ENCODE data around the gene OR51F1.
"Not testable (repeated sequence)": the region's sequence is repeated elsewhere in the genome, so short reads cannot be mapped to it uniquely, and the experiment has no call there.

The OR51F1 gene

GRCh38 chr11:4740735-4741134, 29.0 kb downstream of the OR51F1 start:
- no peaks in the 10 kb centered on the region for H3K79me2 ChIP-seq (ENCODE audit: low read length)
- TF ChIP-seq EZH2 (optimal IDR thresholded peaks at IDR 0.05; ENCODE audit: low read depth, low read length) (no peak), EZH2phosphoT487 (IDR thresholded peaks at IDR 0.05; ENCODE audit: low read length) (no peak), CTCF (IDR thresholded peaks at IDR 0.05; ENCODE audit: low read length) (no peak)
- H3K27ac ChIP-seq (ENCODE audit: low read length): no peak overlapping the region
- H3K4me3 ChIP-seq (ENCODE audit: low read length): no peak overlapping the region
- no peaks in the 10 kb centered on the region for H3K36me3 ChIP-seq (replicated peaks; ENCODE audit: insufficient read depth, low read length)
- no peaks in the 10 kb centered on the region for H4K20me1 ChIP-seq (ENCODE audit: insufficient read depth, low read length)
- H3K4me1 ChIP-seq (ENCODE audit: low read length): no peaks in the 10 kb centered on the region
- H3K4me2 ChIP-seq (ENCODE audit: low read depth, low read length): no peak overlapping the region
- no peak for DNase-seq
- no peaks in the 10 kb centered on the region for H3F3A ChIP-seq (ENCODE audit: insufficient read depth, low read length)
- no peak overlapping the region for H3K9ac ChIP-seq (ENCODE audit: low read length)
- H3K27me3 ChIP-seq (replicated peaks; ENCODE audit: insufficient read depth, low read length): no peaks in the 10 kb centered on the region
- H2AFZ ChIP-seq (ENCODE audit: low read length): no peak overlapping the region
- no peaks in the 10 kb centered on the region for H3K9me3 ChIP-seq (replicated peaks; ENCODE audit: insufficient read depth, low read length)
- no peaks in the 10 kb centered on the region for H3K9me2 ChIP-seq (replicated peaks; ENCODE audit: insufficient read depth, low read length)

DNA sequence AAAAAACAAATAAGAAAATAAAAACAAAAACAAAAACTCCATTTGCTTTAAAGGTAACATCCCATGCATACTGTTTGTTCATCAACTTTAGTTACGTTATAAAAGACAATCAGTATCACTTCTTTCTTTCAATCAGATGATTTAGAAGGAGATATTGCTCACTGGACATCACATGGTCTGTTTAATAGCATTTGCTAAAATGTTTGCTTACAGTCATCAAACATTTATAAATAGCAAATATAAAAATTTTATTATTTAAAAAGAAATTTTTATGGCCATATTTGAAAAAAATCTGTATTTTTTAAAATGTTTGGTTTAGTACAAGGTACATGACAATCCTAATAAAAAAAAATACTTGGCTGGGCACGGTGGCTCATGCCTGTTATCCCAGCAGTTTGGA, 42.6 kb downstream of the OR51F1 start:
- H3K9ac ChIP-seq (ENCODE audit: low read length): no peak overlapping the region
- DNase-seq: no peak

GRCh38 chr11:4722616-4723534, 46.9 kb downstream of the OR51F1 start:
- not testable (repeated sequence) for H3K79me2 ChIP-seq (ENCODE audit: low read length); H3K36me3 ChIP-seq (replicated peaks; ENCODE audit: insufficient read depth, low read length); H3K9me2 ChIP-seq (replicated peaks; ENCODE audit: insufficient read depth, low read length); H4K20me1 ChIP-seq (ENCODE audit: insufficient read depth, low read length); H2AFZ ChIP-seq (ENCODE audit: low read length); H3K4me3 ChIP-seq (ENCODE audit: low read length); H3K4me1 ChIP-seq (ENCODE audit: low read length); H3K27ac ChIP-seq (ENCODE audit: low read length); H3K27me3 ChIP-seq (replicated peaks; ENCODE audit: insufficient read depth, low read length); H3K9me3 ChIP-seq (replicated peaks; ENCODE audit: insufficient read depth, low read length); H3K4me2 ChIP-seq (ENCODE audit: low read depth, low read length); H3K9ac ChIP-seq (ENCODE audit: low read length); H3F3A ChIP-seq (ENCODE audit: insufficient read depth, low read length); DNase-seq

More for the DNA sequence above, 42.6 kb downstream of the OR51F1 start:
- Histone ChIP-seq H3K4me1 (ENCODE audit: low read length) (no peaks in the 10 kb centered on the region), H3F3A (ENCODE audit: insufficient read depth, low read length) (no peaks in the 10 kb centered on the region), H2AFZ (ENCODE audit: low read length) (no peak overlapping the region), H3K27me3 (replicated peaks; ENCODE audit: insufficient read depth, low read length) (no peaks in the 10 kb centered on the region), H3K4me3 (ENCODE audit: low read length) (no peak overlapping the region), H3K4me2 (ENCODE audit: low read depth, low read length) (no peak overlapping the region), H4K20me1 (ENCODE audit: insufficient read depth, low read length) (no peaks in the 10 kb centered on the region), H3K79me2 (ENCODE audit: low read length) (no peaks in the 10 kb centered on the region), H3K9me2 (replicated peaks; ENCODE audit: insufficient read depth, low read length) (no peaks in the 10 kb centered on the region), H3K27ac (ENCODE audit: low read length) (no peak overlapping the region), H3K9me3 (replicated peaks; ENCODE audit: insufficient read depth, low read length) (no peaks in the 10 kb centered on the region), H3K36me3 (replicated peaks; ENCODE audit: insufficient read depth, low read length) (no peaks in the 10 kb centered on the region)
- no peak for TF ChIP-seq EZH2phosphoT487 (IDR thresholded peaks at IDR 0.05; ENCODE audit: low read length)
- no peak for TF ChIP-seq CTCF (IDR thresholded peaks at IDR 0.05; ENCODE audit: low read length)
- no peak for TF ChIP-seq EZH2 (optimal IDR thresholded peaks at IDR 0.05; ENCODE audit: low read depth, low read length)

Data from MM.1S (cell line).